K562 (cell line): Measurements from ENCODE around the gene TEX51. TPM values are rescaled to one million over a fixed set of nuclear protein-coding genes. Genes with fewer than 3 reads are reported as not detected.

Source experiments
- ATAC-seq: fragments of 200-7000 bp; cut with Tn5 transposase; 3 replicates; pipeline ENCODE4 v1.9.1; 2020; ENCODE audit warnings: moderate library complexity
- BruUV-seq: library from RNA; stranded (reverse); fragments of 400-500 nt; replicated peaks from 2 replicates; lab custom pipeline; 2021; lab: Mats Ljungman, UMichigan
- CTCF ChIA-PET: fragments of 300-600 bp; formaldehyde crosslinking; extraction: SDS; loops from one replicate; lab custom pipeline; 2021; ENCODE audit warnings: low intra/inter-chr PET ratio; lab: Yijun Ruan, JAX
- POLR2A ChIA-PET: fragments of 300-600, 350-650 bp; sonication (Branson Sonifier 250); formaldehyde crosslinking; extraction: SDS; loops from one replicate; lab custom pipeline; 2021; ENCODE audit warnings: antibody characterized with exemption, inconsistent platforms; lab: Yijun Ruan, JAX
- DNase-seq, 4 experiments: peaks; one replicate each; pipeline versions ENCODE4 v3.0.0 to v3.0.0-alpha.2; 2011 to 2018; ENCODE audit warnings: low spot score in 3 of 4, mixed read lengths in 3 of 4; ENCODE audit errors: extremely low read depth in 1 of 4
- FAIRE-seq: peaks from 2 replicates; lab custom pipeline; 2011; peaks lifted over from hg19 to GRCh38; lab: Jason Lieb, UNC
- H2AFZ ChIP-seq: 2 replicates; pipeline ENCODE4 v1.6.0; 2011; ENCODE audit warnings: low read depth, low read length, control low read depth, inconsistent platforms
- H3K27ac ChIP-seq: fragments of 200-600 bp; 3 replicates; pipeline ENCODE4 v1.8.0; 2011; ENCODE audit warnings: low read depth, mild to moderate bottlenecking, control low read depth, inconsistent platforms, low read length, moderate library complexity, mixed read lengths; ENCODE audit errors: extremely low read depth
- H3K27me3 ChIP-seq, 2 experiments: fragments of 300-600 bp in 1 of 2; 2 replicates in 1 of 2; 3 replicates in 1 of 2; pipeline versions ENCODE4 v1.6.0 to v1.8.0; 2011; ENCODE audit warnings: inconsistent platforms in 2 of 2, low read length in 2 of 2, mild to moderate bottlenecking in 1 of 2, mixed read lengths in 1 of 2, moderate library complexity in 1 of 2; ENCODE audit not compliant: control insufficient read depth in 2 of 2, insufficient read depth in 2 of 2
- H3K36me3 ChIP-seq: fragments of 300-600 bp; 3 replicates; pipeline ENCODE4 v1.8.0; 2011; ENCODE audit warnings: mild to moderate bottlenecking, low read length, inconsistent platforms; ENCODE audit not compliant: control insufficient read depth, insufficient read depth
- H3K4me1 ChIP-seq, 2 experiments: fragments of 200-600 bp in 1 of 2; replicated peaks in 1 of 2; 2 replicates in 1 of 2; 3 replicates in 1 of 2; pipeline versions ENCODE4 v1.5.1 to v1.8.0; 2011; ENCODE audit warnings: inconsistent platforms in 2 of 2, low read length in 2 of 2, mild to moderate bottlenecking in 1 of 2, mixed read lengths in 1 of 2, moderate library complexity in 1 of 2; ENCODE audit not compliant: control insufficient read depth in 2 of 2, insufficient read depth in 2 of 2
- H3K4me2 ChIP-seq: 2 replicates; pipeline ENCODE4 v1.6.1; 2011; ENCODE audit warnings: low read length, control low read depth, inconsistent platforms, mixed read lengths; ENCODE audit not compliant: insufficient read depth
- H3K4me3 ChIP-seq: fragments of 200-600 bp; sonication (generic), shearing (Covaris generic); 2 replicates; pipeline ENCODE4 v1.5.1; 2016; ENCODE audit warnings: control low read depth, inconsistent platforms
- H3K79me2 ChIP-seq: fragments of 200-600 bp; 3 replicates; pipeline ENCODE4 v1.8.0; 2011; ENCODE audit warnings: low read length, inconsistent platforms; ENCODE audit not compliant: control insufficient read depth, insufficient read depth
- H3K9ac ChIP-seq, 2 experiments: 2 replicates each; pipeline versions ENCODE4 v1.6.0 to v1.6.1; 2011; ENCODE audit warnings: low read depth in 2 of 2, low read length in 2 of 2, control low read depth in 1 of 2, inconsistent platforms in 1 of 2, mild to moderate bottlenecking in 1 of 2, mixed read lengths in 1 of 2; ENCODE audit not compliant: insufficient read depth in 1 of 2
- H3K9me1 ChIP-seq: one replicate; pipeline ENCODE4 v1.6.0; 2011; ENCODE audit warnings: inconsistent platforms, mild to moderate bottlenecking, low read length, moderate library complexity; ENCODE audit not compliant: control insufficient read depth, insufficient read depth
- H3K9me3 ChIP-seq: replicated peaks from 2 replicates; pipeline ENCODE4 v1.5.1; 2011; ENCODE audit warnings: low read depth, low read length, inconsistent platforms; ENCODE audit not compliant: control insufficient read depth, insufficient read depth
- H4K20me1 ChIP-seq: replicated peaks from 2 replicates; pipeline ENCODE4 v1.6.1; 2011; ENCODE audit warnings: low read length, inconsistent platforms, mixed read lengths; ENCODE audit not compliant: control insufficient read depth, insufficient read depth
- CEBPZ ChIP-seq: fragments of 150-350 bp; IDR thresholded peaks from 2 replicates; pipeline ENCODE4 v1.6.1; 2014; ENCODE audit warnings: low read depth, mild to moderate bottlenecking, low read length, borderline replicate concordance
- E2F3 ChIP-seq: fragments of 250-450 bp; sonication (Bioruptor Pico); IDR thresholded peaks from 2 replicates; pipeline ENCODE4 v1.4.0; 2020; ENCODE audit warnings: mild to moderate bottlenecking
- EP400 ChIP-seq: fragments of 450-650 bp; IDR thresholded peaks from 2 replicates; pipeline ENCODE4 v1.6.1; 2017; ENCODE audit warnings: antibody characterized with exemption, mild to moderate bottlenecking, moderate library complexity
- LEF1 ChIP-seq: fragments of 450-650 bp; IDR thresholded peaks from 2 replicates; pipeline ENCODE4 v1.6.1; 2016; ENCODE audit warnings: mild to moderate bottlenecking
- PRPF4 ChIP-seq: fragments of 200-400 bp; formaldehyde crosslinking; IDR thresholded peaks from one replicate; pipeline ENCODE4 v1.6.1; 2017; ENCODE audit warnings: low read length, low read depth, mild to moderate bottlenecking; ENCODE audit not compliant: insufficient read depth, poor library complexity, severe bottlenecking
- SIX5 ChIP-seq, 2 experiments: IDR thresholded peaks; 2 replicates each; pipeline ENCODE4 v1.6.1; 2011; ENCODE audit warnings: low read length in 2 of 2, borderline replicate concordance in 1 of 2, low read depth in 1 of 2, mild to moderate bottlenecking in 1 of 2, moderate library complexity in 1 of 2; ENCODE audit not compliant: insufficient read depth in 1 of 2
- SUPT5H ChIP-seq: fragments of 450-650 bp; IDR thresholded peaks from 2 replicates; pipeline ENCODE4 v1.6.1; 2016
- U2AF1 ChIP-seq: fragments of 200-400 bp; formaldehyde crosslinking; optimal IDR thresholded peaks from 2 replicates; pipeline ENCODE3; 2017; ENCODE audit warnings: mild to moderate bottlenecking, low read depth, low read length, moderate library complexity
- XRCC5 ChIP-seq: fragments of 200-400 bp; formaldehyde crosslinking; IDR thresholded peaks from 2 replicates; pipeline ENCODE4 v1.6.1; 2017; ENCODE audit warnings: low read depth, mild to moderate bottlenecking, low read length
- ZFP30 ChIP-seq: fragments of 250-450 bp; sonication (Bioruptor Pico); IDR thresholded peaks from 2 replicates; pipeline ENCODE4 v1.8.0; 2022; ENCODE audit warnings: moderate library complexity, mild to moderate bottlenecking, inconsistent platforms, borderline replicate concordance
- WGBS: fragments of 100-300 bp; shearing (Covaris generic); methylation state at CpG from one replicate; pipeline ENCODE4 v1.1.6; 2016; ENCODE audit warnings: low coverage, mixed read lengths; ENCODE audit not compliant: insufficient coverage; ENCODE audit errors: missing lambda C conversion rate; 5-methylcytosine and 5-hydroxymethylcytosine counted together
- in situ Hi-C: fragments of 300-500 bp; cut with MboI; formaldehyde crosslinking; loops from 4 replicates; pipeline ENCODE4 v1.15.0; 2018; ENCODE audit warnings: inconsistent platforms, mixed read lengths
- intact Hi-C: fragments of 100-400 bp; cut with micrococcal nuclease; formaldehyde crosslinking; loops from 2 replicates; pipeline ENCODE4 v1.14.2; 2022
- polyA plus RNA-seq, 8 experiments: library from polyadenylated mRNA; depleted of rRNA in 4 of 8; stranded (reverse) in 5 of 8; unstranded in 3 of 8; fragments of >200 nt; fragmentation: Nextera tagmentation in 2 of 8; fragmentation: Illumina TruSeq in 1 of 8; extraction: Ambion mirVana in 2 of 8; extraction: Trizol in 1 of 8; gene quantifications; 2 replicates each; pipeline versions ENCODE4 v1.2.1 to v1.2.3, GENCODE V29; 2011 to 2014; ENCODE audit warnings: inconsistent platforms in 1 of 8, missing spikeins in 1 of 8
- total RNA-seq, 7 experiments: library from RNA; depleted of rRNA in 6 of 7; stranded (reverse); fragments of >200 nt in 6 of 7; fragmentation: Illumina TruSeq in 2 of 7; extraction: Trizol in 2 of 7; gene quantifications; 2 replicates each; pipeline versions ENCODE4 v1.2.1 to v1.2.3, GENCODE V29; 2011 to 2021; ENCODE audit warnings: low replicate concordance in 1 of 7
- TF ChIP-seq, protein P1 (sequence below): fragments of 450-650 bp; IDR thresholded peaks from 2 replicates; pipeline ENCODE4 v1.6.1; 2016; ENCODE audit warnings: antibody characterized with exemption

Gene TEX51
- total and polyA plus RNA-seq, 9 of the 15 experiments (the other 6 are each of a cell fraction or from before 2014, with no cell fraction given): not detected

- H3K36me3 ChIP-seq: no peaks in the 10 kb centered on the region
- H3K9ac ChIP-seq: peak overlapping the region in 1 of 2 experiments; percentile 17; a peak in 1 of 4 replicates
- no peak overlapping the region for H3K27ac ChIP-seq
- POLR2A ChIA-PET: interaction anchor here (0.6 kb wide), 1 partner anchor 16 kb away, joined by 3 read pairs; no protein-coding TSS in a partner anchor
- no peak overlapping the region for H3K4me3 ChIP-seq
- no peak overlapping the region for H2AFZ ChIP-seq
- BruUV-seq: no TSS peak
- no peaks in the 10 kb centered on the region for H3K9me3 ChIP-seq
- DNase-seq: no peak
- no peak for ATAC-seq
- no peaks in the 10 kb centered on the region for H3K79me2 ChIP-seq
- no peaks in the 10 kb centered on the region for H4K20me1 ChIP-seq
- peaks cover 4% of the 10 kb centered on the region for H3K9me1 ChIP-seq
- no peak for FAIRE-seq
- TF ChIP-seq ZFP30 (CRISPR knock-in tag) (no peak), SUPT5H (no peak), PRPF4 (no peak), XRCC5 (no peak), U2AF1 (no peak), SIX5 (IDR thresholded peaks at IDR 0.05; ENCODE audit: borderline replicate concordance in 1 of 2, insufficient read depth in 1 of 2, low read depth in 1 of 2, low read length in 2 of 2) (no peak), LEF1 (no peak), CEBPZ (no peak), EP400 (no peak), E2F3 (no peak)
- TF ChIP-seq, protein P1, sequence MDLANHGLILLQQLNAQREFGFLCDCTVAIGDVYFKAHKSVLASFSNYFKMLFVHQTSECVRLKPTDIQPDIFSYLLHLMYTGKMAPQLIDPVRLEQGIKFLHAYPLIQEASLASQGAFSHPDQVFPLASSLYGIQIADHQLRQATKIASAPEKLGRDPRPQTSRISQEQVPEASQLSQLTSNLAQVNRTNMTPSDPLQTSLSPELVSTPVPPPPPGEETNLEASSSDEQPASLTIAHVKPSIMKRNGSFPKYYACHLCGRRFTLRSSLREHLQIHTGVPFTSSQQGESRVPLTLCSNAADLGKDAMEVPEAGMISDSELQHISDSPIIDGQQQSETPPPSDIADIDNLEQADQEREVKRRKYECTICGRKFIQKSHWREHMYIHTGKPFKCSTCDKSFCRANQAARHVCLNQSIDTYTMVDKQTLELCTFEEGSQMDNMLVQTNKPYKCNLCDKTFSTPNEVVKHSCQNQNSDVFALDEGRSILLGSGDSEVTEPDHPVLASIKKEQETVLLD: no peak
- no peak overlapping the region for H3K4me2 ChIP-seq
- WGBS: 0% methylated on average over 7 of the region's 9 CpGs
- intact Hi-C loops: loop anchor here (5.0 kb wide), 1 partner anchor 83 kb away; no protein-coding TSS in a partner anchor
- H3K27me3 ChIP-seq: peaks cover 7 to 53% of the 10 kb centered on the region in 2 experiments; a peak in 4 of 5 replicates
- CTCF ChIA-PET: no interaction called here
- H3K4me1 ChIP-seq: peaks cover 0 to 10% of the 10 kb centered on the region in 2 experiments; a peak in 2 of 5 replicates
- in situ Hi-C loops: no loop called here
Observed at GRCh38 chr2:126889071-126889470, 9.6 kb upstream of the TEX51 start.
